ENCODE measurements around the gene ARHGEF40. TPM values are rescaled to one million over a fixed set of nuclear protein-coding genes. Genes with fewer than 3 reads are reported as not detected.
A peak's percentile ranks its signal among the peaks of the same experiment; 100 is the strongest.

Gene ARHGEF40
- total and polyA plus RNA-seq, 8 donors: 34.7 to 97.3 (median 80.1) TPM

GRCh38 chr14:21098892-21099595 is 28.9 kb downstream of the ARHGEF40 start:
- DNase-seq: no peak
- TF ChIP-seq CTCF (IDR thresholded peaks at IDR 0.05): no peak
- peak overlapping the region; percentile 76 to 84 for H3K27ac ChIP-seq
- H3K36me3 ChIP-seq: no peaks in the 10 kb centered on the region
- H3K27me3 ChIP-seq: peaks cover 0 to 16% of the 10 kb centered on the region in 2 donors
- ATAC-seq: peak; percentile 27
- no peaks in the 10 kb centered on the region for H3K9me3 ChIP-seq
- peaks cover 5 to 42% of the 10 kb centered on the region in 2 donors for H3K4me1 ChIP-seq
- H3K4me3 ChIP-seq: peak overlapping the region; percentile 40 to 56
- intact Hi-C loops (cut with DNase I): no loop called here

- Histone ChIP-seq H3K4me1 (peaks cover 7 to 48% of the 10 kb centered on the region in 2 donors), H3K9me3 (no peaks in the 10 kb centered on the region), H3K36me3 (no peaks in the 10 kb centered on the region), H3K27me3 (peaks cover 0 to 16% of the 10 kb centered on the region in 2 donors), H3K4me3 (peak overlapping the region in 1 of 2 donors; percentile 56), H3K27ac (peak overlapping the region; percentile 76 to 84)
- DNase-seq (no peak), ATAC-seq (no peak)
- TF ChIP-seq CTCF (IDR thresholded peaks at IDR 0.05): no peak
- intact Hi-C loops (cut with DNase I): no loop called here
These were observed 29.5 kb downstream of the ARHGEF40 start for GRCh38 chr14:21099596-21099985.

DNA sequence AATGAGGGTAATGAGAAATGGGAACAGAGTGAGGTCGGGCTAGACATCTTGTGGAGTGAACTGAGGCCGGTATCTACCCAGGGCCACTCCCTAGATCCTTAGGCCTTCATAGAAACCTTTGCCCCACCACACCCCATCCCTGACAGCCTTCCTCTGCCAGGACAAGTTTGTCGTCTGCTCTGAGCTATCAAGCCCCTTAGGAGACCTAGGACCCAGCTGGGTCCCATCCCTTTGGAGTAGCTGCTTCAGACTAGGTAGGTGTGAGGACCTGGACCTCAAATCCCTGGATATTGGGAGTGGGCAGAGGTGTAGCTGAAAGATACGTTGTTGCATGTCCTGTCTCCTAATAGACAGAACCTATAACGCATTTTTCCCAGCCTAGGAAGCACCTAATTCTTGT is 30.8 kb downstream of the ARHGEF40 start, which contains the start of gene TMEM253:
TSS of gene TMEM253 (plus strand) at position 136 of the 400 bp plus-strand sequence. CDS start 278 bp downstream, outside the sequence.
- no peak for TF ChIP-seq CTCF (IDR thresholded peaks at IDR 0.05)
- Histone ChIP-seq H3K27ac (no peak within 1 kb of the TSS), H3K4me1 (peaks cover 17 to 56% of the 10 kb centered on the region in 2 donors), H3K27me3 (peaks cover 0 to 16% of the 10 kb centered on the region in 2 donors), H3K9me3 (no peaks in the 10 kb centered on the region), H3K36me3 (no peaks in the 10 kb centered on the region), H3K4me3 (no peak within 1 kb of the TSS)
- intact Hi-C loops (cut with DNase I): no loop called here
- DNase-seq (no peak), ATAC-seq (no peak)

- no peak for TF ChIP-seq CTCF (IDR thresholded peaks at IDR 0.05)
- ATAC-seq (no peak), DNase-seq (no peak)
- no peaks in the 10 kb centered on the region for H3K36me3 ChIP-seq
- H3K4me1 ChIP-seq: peaks cover 25 to 56% of the 10 kb centered on the region in 2 donors
- peaks cover 0 to 16% of the 10 kb centered on the region in 2 donors for H3K27me3 ChIP-seq
- no peak overlapping the region for H3K27ac ChIP-seq
- intact Hi-C loops (cut with DNase I): no loop called here
- no peaks in the 10 kb centered on the region for H3K9me3 ChIP-seq
- H3K4me3 ChIP-seq: no peak overlapping the region
These were observed 31.8 kb downstream of the ARHGEF40 start for GRCh38 chr14:21101802-21102413.

Measured in left lung (tissue), 10 donors.